ENCODE measurements around the gene RILPL1.
"Not testable (repeated sequence)": the region's sequence is repeated elsewhere in the genome, so short reads cannot be mapped to it uniquely, and the experiment has no call there.

Gene RILPL1

DNA sequence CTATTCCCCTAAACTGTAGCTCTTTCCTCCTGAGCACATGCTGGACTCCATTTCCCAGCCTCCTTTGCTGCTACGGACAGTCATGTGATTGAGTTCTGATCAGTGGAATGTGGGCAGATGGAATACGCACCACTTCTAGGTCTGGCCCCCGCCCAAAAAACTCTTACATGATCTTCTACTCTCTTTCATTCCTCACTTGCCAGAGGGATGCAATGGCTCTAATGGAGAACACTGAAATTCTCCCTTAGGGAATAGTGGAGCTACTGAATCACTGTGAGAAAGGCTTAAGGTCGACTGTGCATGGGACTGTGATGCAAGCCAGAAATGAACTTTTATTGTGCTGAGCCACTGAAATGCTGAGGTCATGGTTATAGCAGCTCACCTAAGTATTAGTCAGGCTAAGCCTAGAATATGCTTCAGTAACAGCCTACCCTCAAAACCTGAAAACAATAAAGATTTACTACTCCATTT, 37.9 kb upstream of the RILPL1 start:
- H3K4me3 ChIP-seq (ENCODE audit: low read depth, low read length) = no peak overlapping the region

DNA sequence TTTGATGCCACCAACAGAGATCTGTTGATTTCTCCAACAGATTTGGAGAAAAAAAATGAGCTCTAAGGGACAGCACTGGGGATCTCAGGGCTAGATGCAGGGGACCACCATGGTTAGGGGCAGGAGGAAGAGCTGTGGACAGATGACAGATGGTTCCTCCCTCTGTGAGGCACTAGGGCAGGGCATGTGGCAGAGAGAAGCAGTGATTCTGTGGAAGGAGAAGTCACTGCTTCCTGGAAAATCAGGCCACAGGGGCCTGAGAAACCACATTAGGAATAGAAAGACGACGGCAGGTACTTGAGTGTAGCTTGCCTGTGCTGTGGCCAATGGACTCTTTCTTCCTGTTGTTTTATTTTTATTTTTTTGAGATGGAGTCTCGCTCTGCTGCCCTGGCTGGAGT, 25.9 kb upstream of the RILPL1 start:
- TF ChIP-seq, protein P1, sequence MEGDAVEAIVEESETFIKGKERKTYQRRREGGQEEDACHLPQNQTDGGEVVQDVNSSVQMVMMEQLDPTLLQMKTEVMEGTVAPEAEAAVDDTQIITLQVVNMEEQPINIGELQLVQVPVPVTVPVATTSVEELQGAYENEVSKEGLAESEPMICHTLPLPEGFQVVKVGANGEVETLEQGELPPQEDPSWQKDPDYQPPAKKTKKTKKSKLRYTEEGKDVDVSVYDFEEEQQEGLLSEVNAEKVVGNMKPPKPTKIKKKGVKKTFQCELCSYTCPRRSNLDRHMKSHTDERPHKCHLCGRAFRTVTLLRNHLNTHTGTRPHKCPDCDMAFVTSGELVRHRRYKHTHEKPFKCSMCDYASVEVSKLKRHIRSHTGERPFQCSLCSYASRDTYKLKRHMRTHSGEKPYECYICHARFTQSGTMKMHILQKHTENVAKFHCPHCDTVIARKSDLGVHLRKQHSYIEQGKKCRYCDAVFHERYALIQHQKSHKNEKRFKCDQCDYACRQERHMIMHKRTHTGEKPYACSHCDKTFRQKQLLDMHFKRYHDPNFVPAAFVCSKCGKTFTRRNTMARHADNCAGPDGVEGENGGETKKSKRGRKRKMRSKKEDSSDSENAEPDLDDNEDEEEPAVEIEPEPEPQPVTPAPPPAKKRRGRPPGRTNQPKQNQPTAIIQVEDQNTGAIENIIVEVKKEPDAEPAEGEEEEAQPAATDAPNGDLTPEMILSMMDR (IDR thresholded peaks at IDR 0.05; ENCODE audit: borderline replicate concordance, insufficient read depth, low read depth, low read length) = no peak
- no peak overlapping the region for H3K4me3 ChIP-seq (ENCODE audit: low read depth, low read length)

More for the DNA sequence above, 37.9 kb upstream of the RILPL1 start:
- TF ChIP-seq, protein P1 (IDR thresholded peaks at IDR 0.05; ENCODE audit: borderline replicate concordance, insufficient read depth, low read depth, low read length) = no peak

DNA sequence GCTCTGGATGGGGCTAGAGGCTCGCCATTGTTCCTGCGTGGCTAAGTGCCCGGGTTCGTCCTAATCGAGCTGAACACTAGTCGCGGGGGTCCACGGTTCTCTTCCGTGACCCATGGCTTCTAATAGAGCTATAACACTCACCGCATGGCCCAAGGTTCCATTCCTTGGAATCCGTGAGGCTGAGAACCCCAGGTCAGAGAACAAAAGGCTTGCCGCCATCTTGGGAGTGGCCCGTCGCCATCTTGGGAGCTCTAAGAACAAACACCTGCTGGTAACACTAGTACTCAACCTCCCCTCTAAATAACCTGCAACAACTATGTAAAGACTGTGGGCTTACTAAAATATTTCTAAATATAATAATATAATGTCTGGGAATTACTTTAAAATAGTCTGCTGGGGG, 25.0 kb upstream of the RILPL1 start:
- not testable (repeated sequence) for H3K4me3 ChIP-seq (ENCODE audit: low read depth, low read length)

DNA sequence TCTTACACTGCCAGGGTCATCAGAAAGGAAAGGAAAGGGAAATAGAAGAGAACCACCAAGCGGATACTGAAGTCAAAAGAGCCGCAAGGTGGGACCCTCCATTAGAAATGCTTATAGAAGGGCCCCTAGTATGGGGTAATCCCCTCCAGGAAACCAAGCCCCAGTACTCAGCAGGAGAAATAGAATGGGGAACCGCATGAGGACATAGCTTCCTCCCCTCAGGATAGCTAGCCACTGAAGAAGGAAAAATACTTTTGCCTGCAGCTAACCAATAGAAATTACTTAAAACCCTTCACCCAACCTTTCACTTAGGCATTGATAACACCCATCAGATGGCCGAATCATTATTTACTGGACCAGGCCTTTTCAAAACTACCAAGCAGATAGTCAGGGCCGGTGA, 21.3 kb upstream of the RILPL1 start:
- not testable (repeated sequence) for H3K4me3 ChIP-seq (ENCODE audit: low read depth, low read length)

DNA sequence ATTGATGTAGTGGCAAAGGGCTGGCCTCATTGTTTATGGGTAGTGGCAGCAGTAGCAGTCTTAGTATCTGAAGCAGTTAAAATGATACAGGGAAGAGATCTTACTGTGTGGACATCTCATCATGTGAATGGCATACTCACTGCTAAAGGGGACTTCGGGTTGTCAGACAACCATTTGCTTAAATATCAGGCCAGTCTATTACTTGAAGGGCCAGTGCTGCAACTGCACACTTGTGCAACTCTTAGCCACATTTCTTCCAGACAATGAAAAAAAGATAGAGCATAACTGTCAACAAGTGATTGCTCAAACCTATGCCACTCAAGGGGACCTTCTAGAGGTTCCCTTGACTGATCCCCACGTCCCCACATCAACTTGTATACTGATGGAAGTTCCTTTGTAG, 20.6 kb upstream of the RILPL1 start:
- H3K4me3 ChIP-seq (ENCODE audit: low read depth, low read length) = not testable (repeated sequence)

DNA sequence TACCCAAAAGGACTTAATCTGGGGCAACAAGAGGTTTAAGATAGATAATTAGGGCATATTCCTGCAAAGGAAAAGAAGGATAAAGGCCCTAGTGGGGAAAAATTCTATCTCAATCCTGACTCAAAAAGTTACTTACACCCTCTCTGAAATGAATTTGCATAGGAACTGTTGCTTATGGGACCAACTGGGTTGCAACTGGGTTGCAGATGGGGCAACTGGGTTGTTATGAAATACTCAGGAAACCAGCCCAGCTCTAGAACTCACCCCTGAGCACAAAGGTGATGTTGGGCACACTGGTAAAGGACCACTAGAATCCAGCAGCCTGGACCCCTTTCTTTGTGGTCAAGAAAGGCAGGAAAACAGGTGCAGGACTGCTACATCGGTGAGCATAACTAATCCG, 17.2 kb upstream of the RILPL1 start:
- TF ChIP-seq, protein P1 (IDR thresholded peaks at IDR 0.05; ENCODE audit: borderline replicate concordance, insufficient read depth, low read depth, low read length) = no peak
- no peak overlapping the region for H3K4me3 ChIP-seq (ENCODE audit: low read depth, low read length)

DNA sequence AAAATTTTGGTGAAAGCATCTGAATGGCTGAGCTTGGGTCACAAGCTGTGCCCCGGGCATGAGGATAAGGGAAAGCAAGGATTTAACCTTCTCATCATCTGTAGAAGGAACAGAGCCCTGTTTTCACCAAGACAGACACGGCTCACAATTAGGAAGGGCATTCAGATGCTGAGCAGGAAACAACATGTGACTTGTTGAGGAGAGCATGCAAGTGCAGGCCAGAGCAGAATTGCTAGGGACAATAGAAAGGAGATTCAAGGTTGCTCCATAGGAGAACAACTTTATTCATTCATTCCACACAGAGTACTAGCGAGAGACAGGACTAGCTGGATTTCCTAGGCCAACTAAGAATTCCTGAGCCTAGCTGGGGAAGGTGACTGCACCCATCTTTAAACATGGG, 14.6 kb upstream of the RILPL1 start:
- H3K4me3 ChIP-seq (ENCODE audit: low read depth, low read length) = no peak overlapping the region
- TF ChIP-seq, protein P1 (IDR thresholded peaks at IDR 0.05; ENCODE audit: borderline replicate concordance, insufficient read depth, low read depth, low read length) = no peak

DNA sequence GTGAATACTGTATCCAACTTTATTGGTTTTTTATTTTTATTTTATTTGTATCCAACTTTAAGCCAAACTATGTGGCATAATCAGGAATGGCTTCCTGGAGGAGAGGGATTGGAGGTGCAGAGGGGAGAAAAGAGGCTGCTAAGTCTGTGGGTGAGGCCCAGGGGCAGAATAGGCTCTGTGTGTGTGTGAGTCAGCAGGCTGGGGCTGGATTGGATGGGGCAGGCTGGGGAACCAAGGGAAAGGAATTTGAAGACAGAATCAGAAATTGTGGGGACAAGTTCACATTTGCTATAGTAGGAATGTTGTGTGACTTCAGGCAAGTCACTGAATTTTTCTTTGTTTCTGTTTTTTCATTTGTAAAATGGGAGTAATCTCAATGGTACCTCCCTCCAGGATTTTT, 12.8 kb upstream of the RILPL1 start:
- TF ChIP-seq, protein P1 (IDR thresholded peaks at IDR 0.05; ENCODE audit: borderline replicate concordance, insufficient read depth, low read depth, low read length) = no peak
- H3K4me3 ChIP-seq (ENCODE audit: low read depth, low read length) = no peak overlapping the region

DNA sequence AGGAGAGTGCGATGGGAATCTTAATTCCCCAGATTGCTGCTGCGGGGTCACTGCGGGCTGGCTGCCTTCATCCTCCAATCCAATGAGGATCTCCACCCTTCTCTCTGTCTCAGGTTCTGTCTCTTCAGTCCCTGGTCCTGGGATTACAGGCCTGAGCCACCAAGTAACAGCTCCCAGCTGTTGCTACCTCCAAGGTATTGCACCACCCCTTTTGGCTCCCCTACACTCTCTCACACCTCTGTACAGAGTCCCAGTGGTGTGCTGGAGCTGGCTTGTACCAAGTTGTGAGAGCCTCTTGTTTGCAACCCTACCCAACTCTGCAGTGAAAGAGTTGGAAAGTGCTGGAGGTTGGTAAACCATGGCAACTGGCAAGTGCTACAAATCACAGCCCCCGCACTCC, 10.0 kb upstream of the RILPL1 start:
- TF ChIP-seq, protein P1 (IDR thresholded peaks at IDR 0.05; ENCODE audit: borderline replicate concordance, insufficient read depth, low read depth, low read length) = no peak
- H3K4me3 ChIP-seq (ENCODE audit: low read depth, low read length) = no peak overlapping the region
